Dermis microvascular lymphatic vessel endothelial cell (primary cell): ENCODE data around the gene CACNA1S. TPM values are rescaled to one million over a fixed set of nuclear protein-coding genes. Genes with fewer than 3 reads are reported as not detected.

Experiments
- DNase-seq, 2 donors: peaks; one replicate each; pipeline versions ENCODE4 v3.0.0 to v3.0.0-alpha.2; 2010; ENCODE audit warnings: low read depth in 2 of 2
- total RNA-seq: library from RNA; depleted of rRNA; stranded (reverse); fragments of >200 nt; gene quantifications from 2 replicates; pipeline ENCODE4 v1.2.1, GENCODE V29; 2014

The CACNA1S gene
- total RNA-seq, 1 donor from 2014 or later = not detected

DNA sequence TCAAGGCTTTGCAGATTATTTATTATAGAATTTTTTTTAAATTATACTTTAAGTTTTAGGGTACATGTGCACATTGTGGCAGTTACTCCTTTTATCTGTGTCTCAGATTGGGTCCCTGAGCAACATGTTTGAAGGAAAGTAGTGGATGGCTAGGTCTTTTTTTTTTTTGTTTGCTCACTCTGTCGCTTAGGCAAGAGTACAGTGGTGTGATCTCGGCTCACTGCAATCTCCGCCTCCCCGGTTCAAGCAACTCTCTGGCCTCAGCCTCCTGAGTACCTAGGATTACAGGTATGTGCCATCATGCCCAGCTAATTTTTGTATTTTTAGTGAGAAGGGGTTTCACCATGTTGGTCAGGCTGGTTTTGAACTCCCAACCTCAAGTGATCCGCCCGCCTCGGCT, 49.1 kb downstream of the CACNA1S start:
- no peak for DNase-seq

DNA sequence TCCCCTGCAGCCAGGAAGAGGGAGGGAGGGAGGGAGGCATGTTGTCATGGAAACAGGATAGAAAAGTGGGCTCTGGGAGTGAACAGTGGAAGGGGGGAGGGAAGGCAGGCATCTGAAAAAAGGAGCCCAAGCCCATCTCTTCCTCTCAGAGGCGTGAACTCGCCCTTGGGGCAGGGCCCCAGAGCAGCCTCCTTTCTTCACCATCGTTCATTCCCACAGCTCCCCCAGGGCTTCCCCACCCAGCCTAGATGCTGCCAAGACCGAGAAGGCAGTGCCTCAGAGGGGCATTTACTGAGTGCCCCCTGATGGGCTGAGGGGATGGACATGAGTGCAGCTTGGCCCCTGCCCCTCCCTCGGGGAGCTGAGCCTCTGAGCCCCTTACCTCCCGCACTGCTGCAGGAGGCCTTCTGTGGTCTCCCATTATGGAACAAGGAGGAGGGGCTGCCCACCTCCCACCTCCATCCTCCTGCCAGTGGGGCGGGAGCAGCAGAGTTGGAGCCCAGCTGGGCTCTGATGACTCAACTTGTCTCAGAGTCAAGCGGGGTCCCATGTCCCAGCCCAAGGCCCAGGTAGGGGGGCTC, 49.6 kb downstream of the CACNA1S start:
- no peak for DNase-seq

DNA sequence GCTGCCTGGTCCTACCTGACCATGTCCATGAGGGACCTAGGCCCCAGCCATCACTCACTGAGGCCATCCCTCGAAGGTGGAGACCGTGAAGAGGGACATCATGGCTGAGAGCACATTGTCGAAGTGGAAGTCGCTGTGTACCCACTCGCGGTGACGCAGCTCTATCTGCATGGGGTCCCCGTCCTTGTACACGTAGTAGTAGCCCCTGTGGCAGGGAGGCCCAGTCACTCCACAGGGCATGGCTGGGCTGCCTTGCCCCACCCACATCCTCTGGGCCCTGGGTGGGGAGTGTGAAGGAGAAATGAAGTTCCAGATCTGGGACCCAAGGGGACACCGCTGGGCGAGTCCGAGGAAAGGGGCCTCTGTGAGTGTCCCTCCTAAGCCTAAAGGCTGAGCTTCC, 50.3 kb downstream of the CACNA1S start:
- DNase-seq = no peak

DNA sequence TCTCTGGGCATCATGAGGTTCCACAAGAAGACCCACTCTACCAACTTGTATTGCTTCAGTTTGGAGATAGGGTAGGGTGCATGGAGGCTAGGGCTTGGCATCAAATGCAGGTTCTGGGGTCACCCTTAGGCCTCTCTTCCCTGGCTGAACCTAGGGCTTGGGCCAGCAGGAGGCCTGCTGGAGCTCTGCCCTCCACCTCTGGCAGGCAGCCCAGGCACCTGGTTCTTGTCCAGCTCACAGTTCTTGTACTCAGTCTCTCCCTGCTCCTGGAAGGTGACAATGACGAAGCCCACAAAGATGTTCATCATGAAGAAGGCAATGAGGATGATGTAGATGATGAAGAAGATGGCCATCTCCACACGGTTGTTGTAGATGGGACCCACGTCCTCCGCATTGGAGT, 51.2 kb downstream of the CACNA1S start:
- no peak for DNase-seq

DNA sequence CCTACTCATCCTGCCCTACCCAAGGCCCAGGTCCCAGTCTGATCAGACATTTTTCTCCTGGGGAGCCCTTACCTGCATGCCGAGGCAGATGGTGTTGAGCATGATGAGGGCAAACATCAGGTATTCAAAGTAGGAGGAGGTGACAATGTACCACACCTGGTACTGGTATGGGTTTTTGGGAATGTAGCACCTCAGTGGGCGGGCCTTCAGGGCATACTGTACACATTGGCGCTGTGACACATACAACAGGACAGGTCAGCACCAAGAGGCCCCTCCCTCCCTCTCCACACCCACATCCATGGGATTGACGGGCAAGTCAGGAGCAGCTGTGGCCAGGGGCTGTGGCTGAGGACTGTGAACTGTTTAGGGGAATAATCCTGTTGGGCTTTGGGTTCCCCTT, 51.6 kb downstream of the CACNA1S start:
- no peak for DNase-seq

DNA sequence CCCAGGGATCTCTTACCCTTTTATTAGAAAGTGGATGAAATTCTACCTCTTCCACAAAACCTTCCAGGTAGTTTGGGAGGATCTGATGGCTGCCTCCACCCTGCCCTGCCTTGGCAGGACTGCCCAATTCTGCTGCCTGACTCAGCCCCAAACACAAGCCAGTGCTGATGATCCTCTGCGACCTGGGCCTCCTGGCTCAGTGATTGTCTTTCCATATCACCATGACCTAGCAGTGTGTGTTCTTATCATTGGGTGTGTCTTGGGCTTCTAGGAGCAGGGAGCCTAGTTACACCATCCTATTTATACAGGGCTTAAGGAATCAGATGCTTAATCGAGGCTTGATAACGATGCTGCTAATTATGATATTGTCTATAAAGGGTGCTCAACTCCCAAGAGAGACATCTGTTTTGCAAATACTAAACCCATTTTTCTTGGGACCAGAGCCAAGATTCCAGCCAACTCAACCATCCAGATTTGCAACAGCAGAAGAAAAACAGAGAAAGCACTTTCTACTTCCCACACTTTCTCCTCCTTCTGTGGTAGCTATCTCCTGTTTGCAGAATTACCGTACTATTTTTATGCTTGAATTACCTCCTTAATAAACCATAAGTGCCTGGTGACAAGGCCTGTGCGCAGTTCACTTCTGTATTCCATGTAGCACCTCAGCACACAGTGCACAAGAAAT, 52.2 kb downstream of the CACNA1S start:
- DNase-seq = no peak

DNA sequence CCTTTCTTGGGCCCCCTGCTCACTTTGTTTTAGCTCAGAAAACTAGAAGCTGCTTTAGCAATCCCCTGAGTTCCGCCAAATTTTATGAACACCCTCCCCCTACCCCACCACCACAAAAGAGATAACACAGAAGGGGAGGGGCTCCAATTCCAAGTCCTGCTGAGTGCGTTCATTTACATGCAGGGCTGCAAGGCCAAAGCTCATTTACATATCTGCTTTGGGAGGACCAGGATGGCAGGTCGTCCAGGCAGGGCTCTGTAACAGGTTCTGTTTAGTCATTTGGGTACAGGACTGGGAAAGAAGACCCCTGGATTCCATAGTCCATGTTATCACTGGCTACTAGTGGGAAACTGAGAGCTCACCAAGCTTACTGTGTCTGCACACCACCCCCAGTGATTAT, 52.8 kb downstream of the CACNA1S start:
- DNase-seq = no peak

DNA sequence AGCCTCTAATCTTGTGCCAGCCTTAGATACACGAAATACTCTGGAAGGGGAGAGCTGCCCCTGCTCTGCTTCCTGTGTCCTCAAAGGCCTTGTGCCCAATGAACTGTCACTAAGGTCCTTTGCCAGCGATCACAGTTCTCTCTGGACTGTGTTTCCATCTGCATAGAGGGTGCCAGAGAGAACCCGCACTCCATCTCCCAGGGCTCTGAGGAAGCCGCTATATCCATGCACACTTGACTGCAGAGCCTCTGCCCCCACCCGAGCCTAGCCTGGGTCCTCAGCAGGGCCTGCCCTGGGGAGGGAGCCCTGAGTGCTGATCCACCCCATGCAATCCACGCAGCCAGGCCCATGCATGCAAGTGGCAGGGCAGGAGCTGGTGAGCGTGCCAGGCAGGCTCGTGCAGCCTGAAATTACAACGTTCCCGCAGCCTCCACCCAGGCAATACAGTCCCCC, 58.1 kb downstream of the CACNA1S start:
- no peak for DNase-seq

DNA sequence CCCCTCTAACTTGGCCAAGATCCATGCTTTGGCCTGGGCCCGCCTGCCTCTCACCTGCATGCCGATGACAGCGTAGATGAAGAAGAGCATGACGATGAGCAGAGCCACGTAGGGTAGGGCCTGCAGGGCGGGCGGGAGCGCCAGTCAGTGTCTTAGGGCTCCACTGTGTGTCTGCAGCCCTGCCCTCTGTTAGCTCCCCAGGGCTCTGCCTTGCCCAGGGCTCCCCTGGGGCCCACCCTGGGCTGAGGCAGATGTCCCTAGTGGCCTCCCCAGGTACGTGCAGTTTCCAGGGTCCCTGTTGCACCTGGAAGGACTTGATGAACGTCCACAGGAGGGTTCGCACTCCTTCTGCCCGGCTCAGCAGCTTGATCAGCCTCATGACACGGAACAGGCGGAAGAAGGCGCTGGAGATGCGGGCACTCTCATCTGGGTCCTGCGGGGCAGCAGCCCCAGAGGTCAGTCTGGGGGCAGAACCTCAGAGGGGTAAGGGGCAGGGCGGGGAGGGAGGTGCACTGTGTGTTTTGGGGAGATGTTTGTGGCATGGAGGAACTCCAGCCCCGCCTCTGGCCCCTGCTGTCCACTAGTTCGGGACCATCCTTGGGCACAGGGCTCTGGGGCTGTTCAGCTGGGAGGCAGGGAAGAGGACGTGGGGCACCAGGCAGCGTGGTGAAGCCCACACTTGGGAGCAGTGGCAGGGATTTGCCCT, 58.9 kb downstream of the CACNA1S start:
- DNase-seq = no peak

DNA sequence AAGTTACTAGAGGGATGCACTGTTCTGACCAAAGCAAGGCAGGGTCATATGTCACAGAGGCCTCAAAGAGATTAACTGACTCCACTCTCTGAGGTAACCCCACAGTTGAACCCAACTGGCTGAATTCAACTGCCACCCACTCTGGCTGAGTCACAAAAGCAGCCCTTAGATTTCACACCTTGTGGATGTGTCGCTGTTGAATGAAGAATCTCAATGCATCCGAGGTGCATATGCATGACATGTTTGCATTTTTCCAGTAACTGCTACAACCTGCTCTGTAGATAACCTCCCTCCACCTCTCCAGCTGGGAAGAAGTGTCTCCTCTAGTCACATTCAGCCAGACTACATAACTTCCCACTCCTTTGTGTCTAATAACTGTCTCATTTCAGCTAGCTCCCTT, 60.8 kb downstream of the CACNA1S start:
- DNase-seq = no peak

DNA sequence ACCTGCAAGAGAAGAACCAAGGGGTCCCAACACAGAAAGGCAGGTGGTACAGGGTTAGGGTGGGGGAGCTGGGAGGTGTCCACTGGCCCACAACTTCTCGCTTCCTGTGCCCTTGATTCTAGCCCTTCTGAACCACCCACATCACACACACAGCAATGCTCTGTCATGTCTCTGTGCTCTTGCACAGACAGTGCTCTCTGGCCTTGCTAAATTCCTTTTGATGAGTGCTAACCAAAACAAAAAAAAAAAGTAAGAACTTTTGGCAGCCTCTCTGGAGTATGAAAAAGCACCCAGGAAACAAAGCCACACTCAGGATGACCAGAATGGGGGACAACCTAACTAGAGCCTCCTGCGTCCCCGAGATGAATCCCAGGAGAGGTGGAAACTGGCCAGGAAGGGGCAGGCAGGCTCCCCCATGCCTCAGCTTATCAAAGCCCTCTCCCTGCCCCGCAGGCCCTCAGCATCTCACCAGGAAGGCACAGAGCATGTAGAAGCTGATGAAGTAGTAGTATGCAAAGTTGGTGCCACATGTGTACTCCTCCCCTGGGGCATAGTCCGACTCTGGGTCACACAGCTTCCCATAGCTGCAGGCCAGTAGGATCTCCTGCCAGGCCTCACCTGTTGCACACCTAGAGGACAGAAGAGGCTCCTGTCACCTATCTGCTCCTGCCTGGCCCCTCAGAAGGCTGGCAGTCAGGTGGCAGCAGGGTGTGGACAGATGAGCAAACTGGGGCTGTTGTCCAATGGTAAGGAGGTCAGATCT, 61.5 kb downstream of the CACNA1S start:
- DNase-seq = no peak

DNA sequence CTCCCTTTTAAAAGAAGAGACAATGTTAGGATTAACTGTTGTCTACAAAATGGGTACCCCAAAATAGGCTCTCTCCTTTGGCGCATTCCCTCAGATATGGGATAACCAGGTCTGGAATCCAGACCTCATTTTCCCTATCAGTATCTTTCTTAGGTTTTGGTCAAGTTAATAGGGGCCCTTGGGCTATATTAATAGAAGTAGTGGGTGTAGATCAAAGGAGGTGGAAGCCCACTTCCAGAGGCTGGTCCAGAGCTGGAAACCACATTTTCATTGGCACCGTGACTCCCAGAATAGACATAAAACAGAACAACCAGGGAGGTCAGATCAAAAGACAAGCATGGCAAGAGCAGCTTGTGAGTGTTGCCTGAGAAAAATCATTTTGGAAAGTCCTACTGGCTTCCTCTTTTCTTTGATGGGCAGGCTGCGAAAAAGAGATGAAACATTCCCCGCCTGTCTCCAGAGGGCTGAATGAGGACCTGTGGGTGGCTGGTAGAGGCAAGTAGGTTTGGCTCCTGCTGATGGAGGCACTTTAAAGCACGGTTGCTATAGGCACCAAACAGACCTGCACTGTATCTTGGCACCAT, 62.9 kb downstream of the CACNA1S start:
- DNase-seq = no peak

DNA sequence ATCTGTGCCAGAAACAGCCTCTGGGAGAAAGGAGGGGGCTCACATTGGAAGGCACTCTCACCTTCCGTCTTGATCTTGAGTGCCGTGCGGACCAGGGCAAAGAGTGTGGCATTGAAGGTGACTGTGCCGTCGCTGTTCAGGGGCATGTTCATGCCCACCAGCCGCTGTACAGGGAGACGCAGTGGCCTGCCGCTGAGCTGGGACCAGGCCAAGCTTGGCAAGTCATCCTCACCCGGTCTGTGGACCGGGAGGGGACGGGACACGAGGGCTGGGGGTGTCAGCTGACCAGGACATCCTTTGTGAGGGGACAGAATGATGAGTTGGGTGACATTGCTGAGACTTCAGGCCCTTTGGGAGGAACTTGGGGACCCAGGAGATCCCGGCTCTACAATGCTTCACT, 63.7 kb downstream of the CACNA1S start:
- DNase-seq = no peak

DNA sequence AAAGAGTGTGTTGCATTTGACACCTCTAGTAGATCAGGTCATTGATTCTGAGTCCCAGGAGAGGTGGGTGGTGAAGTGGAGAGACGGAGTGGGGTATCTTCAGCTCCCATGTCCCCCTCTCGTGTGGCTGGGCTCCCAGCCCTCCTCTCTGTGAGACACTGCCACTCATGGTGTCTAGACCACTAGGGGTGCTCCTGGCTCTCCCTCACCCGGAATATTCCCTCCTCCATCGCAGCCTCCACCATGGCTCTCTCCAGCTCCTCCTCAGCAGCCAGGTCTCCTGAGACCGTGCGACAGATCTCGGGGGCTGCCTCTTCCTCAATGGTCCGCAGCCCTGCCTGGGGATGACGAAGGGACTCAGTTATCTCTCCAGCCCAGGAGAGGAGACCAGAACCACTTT, 68.1 kb downstream of the CACNA1S start:
- DNase-seq = no peak

DNA sequence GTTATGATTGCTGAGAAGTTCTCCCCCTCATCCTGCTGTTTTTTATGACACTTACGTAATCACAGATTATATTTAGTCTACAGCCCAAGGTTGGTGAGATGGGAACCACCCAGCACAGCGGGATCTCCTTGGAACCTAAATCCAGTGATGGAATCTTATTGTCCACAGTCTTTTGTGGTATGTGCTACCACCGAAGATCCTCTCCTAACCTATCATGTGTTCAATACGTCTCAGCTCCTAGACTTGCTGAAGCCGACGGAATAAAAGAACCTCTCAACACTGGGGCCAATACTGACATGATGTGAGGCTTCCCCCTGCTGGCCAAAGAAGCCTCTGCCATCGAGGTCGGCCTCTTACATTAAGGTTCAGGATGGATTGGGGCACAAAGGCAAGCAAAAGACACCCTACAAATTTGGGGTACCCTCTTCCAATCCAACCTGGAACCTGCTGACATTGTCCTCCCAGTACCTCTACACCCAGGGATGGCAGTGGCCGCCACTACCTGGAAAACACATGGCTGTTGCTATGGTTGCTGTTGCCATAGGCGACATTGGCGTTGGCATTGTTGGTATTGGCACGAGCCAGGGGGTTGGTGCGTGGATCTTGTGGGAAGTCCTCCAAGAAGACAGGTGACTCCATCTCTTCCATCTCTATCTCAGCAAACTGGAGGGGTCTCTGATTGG, 69.3 kb downstream of the CACNA1S start:
- DNase-seq = peak; percentile 46 to 70

DNA sequence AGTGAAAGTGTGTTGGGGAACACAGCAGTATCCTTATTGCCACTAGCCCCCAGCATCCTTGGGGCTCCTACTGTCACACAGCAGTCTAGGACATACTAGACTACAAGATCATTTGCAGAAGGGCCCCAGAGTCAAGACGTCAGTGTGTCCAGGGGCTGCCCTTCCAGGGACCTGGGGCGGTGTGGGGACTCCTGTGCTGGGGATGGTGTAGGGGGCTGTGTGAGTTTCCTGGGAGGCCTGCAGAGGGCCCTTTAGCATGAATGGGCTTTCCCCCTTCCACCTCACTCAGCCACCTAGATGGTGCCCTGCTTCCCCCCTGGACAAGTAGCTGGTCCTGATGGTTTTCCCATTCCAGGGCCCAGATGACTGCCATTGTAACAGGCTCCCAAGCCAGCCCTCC, 71.2 kb downstream of the CACNA1S start:
- no peak for DNase-seq

DNA sequence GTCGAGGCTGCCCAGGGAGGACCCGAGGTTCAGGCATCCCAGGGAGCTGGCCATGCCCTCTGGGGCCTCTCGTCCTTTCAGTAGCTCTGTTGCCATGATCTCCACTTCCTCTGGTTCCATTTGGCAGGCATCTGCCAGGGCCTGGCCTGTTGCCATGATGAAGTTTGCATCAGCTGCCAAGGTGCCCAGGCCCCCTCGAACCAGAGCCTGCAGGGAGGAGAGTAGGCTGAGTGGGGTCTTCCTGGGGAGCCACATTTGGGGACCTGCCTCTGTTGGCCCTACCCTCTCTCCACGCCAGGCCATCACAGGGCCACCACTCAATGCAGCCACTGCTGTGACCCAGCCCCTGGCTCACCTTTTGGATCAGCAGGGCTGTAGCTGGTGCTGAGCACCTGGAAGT, 72.3 kb downstream of the CACNA1S start:
- no peak for DNase-seq

DNA sequence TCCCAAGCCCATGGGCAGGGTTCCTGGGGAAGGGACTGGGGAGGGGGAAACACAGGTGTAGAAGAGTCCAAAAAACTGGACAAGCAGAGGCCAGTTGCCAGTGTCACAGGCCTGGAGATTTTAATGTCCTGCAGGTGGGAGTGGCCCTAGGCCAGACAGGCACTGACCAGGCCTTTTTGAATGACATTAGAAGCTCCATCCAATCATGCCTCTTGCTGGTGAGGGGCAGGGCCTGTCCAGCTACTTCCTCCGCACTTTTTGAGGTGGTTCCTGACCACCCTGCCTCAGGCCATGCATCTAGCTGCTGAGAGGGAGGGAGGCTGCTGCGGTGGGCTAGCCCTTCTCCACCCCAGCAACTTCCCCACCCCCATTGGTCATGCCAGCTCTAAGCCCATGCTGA, 72.8 kb downstream of the CACNA1S start:
- no peak for DNase-seq

DNA sequence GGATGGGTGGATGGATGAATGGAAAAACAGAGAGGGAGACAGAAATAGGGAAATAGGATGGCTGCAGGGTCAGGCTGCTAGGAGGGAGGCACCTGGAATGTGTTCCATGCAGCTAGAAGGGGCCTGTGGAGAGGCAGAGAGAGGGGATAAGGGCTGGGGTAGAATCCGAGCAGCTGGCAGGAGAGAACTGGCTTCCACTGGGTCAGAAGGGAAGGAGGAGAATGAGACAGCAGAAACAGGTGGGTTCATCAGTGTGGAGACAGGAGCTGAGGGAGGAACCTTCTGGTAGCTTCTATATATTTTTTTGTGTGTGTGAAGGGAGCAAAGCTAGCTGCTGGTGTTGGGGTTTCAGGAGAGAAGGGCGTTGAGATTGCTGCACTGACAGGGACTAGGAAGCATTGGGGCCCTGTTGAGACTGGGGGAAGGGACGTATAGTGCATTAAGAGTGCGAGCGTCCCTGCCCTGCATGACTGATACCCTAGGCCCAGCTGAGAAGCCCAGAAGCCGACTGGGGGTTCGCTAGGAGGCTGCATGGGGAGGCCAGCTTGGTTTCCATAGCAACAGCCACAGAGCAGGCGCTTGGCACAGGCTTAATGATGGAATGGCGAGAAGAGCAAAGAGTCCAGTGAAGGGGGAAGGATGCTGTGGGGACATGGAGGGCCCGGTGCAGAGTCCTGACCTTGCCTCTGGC, 73.9 kb downstream of the CACNA1S start:
- no peak for DNase-seq

DNA sequence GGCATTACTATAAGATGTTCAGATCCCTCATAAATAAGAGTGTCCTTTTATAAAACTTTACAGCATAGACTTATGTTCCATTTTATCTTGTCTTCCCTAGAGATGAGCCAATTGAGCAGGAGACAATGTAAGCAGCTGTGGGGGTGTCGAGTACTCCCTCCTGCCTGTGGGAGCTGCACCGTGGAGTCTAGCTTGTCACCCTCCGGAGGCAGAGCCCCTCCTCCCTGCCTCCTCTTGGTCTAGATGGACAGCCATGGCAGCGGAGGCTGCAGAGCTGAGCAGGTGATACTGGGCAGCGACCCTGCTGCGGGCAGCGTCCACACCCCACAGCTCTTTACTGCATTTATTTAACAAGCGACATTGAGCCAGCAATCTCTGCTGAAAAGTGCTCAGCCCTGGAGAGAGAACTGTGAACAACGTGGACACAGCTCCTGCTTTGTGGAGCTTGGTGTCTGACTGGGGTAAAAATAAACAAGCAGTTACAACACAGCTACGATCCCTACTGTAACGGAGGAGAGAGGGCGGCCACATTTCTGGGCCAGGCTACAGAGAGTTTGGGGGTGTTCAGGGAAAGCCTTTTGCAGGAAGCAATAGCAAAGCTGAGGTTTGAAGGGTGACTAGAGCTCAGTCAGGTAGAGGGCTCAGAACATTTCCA, 75.9 kb downstream of the CACNA1S start:
- DNase-seq = no peak
